CD4-positive, alpha-beta T cell (primary cell): ENCODE measurements around the gene FAM229B. TPM values are rescaled to one million over a fixed set of nuclear protein-coding genes. Genes with fewer than 3 reads are reported as not detected.
"Not testable (repeated sequence)": the region's sequence is repeated elsewhere in the genome, so short reads cannot be mapped to it uniquely, and the experiment has no call there.

Source experiments
- ATAC-seq: fragments of 200-7000 bp; cut with Tn5 transposase; one replicate; pipeline ENCODE4 v1.10.0; 2022; ENCODE audit warnings: mild to moderate bottlenecking; ENCODE audit not compliant: poor library complexity
- CTCF ChIA-PET: fragments of 350-600 bp; sonication (Branson Sonifier 250); formaldehyde crosslinking; loops from one replicate; lab custom pipeline; 2021; ENCODE audit warnings: antibody characterized with exemption, inconsistent platforms; lab: Charles Lee
- POLR2A ChIA-PET: fragments of 350-600 bp; sonication (Branson Sonifier 250); formaldehyde crosslinking; loops from one replicate; lab custom pipeline; 2021; ENCODE audit warnings: antibody characterized with exemption, inconsistent platforms; lab: Charles Lee
- DNase-seq, 14 experiments: peaks; one replicate each; pipeline ENCODE4 v3.0.0-alpha.2; 2013 to 2020; ENCODE audit warnings: mixed read lengths in 2 of 14
- H3K27ac ChIP-seq, 2 donors: one replicate each; pipeline versions ENCODE4 v1.5.1 to v1.7.0; 2013; ENCODE audit warnings: low read length in 2 of 2, low read depth in 1 of 2, mild to moderate bottlenecking in 1 of 2
- H3K27me3 ChIP-seq, 2 experiments: 1 replicate in 1 of 2; 2 replicates in 1 of 2; pipeline versions ENCODE4 v1.6.1 to v1.7.0; 2013; ENCODE audit warnings: low read length in 2 of 2, control low read depth in 1 of 2, mild to moderate bottlenecking in 1 of 2, moderate library complexity in 1 of 2; ENCODE audit not compliant: insufficient read depth in 2 of 2, control insufficient read depth in 1 of 2
- H3K36me3 ChIP-seq: one replicate; pipeline ENCODE4 v1.6.1; 2013; ENCODE audit warnings: low read length, control low read depth; ENCODE audit not compliant: insufficient read depth
- H3K4me1 ChIP-seq: one replicate; pipeline ENCODE4 v1.6.1; 2013; ENCODE audit warnings: low read length, control low read depth; ENCODE audit not compliant: insufficient read depth
- H3K4me3 ChIP-seq: one replicate; pipeline ENCODE4 v1.5.1; 2013; ENCODE audit warnings: mild to moderate bottlenecking, low read length, moderate library complexity
- H3K9me3 ChIP-seq, 2 experiments: 1 replicate in 1 of 2; 2 replicates in 1 of 2; pipeline versions ENCODE4 v1.6.1 to v1.7.0; 2013; ENCODE audit warnings: low read length in 2 of 2, mild to moderate bottlenecking in 2 of 2, control low read depth in 1 of 2, moderate library complexity in 1 of 2; ENCODE audit not compliant: control insufficient read depth in 1 of 2, insufficient read depth in 1 of 2
- H3K27ac Mint-ChIP-seq: one replicate; pipeline ENCODE4 v1.8.0; 2020; ENCODE audit warnings: mixed read lengths
- H3K27me3 Mint-ChIP-seq: one replicate; pipeline ENCODE4 v1.8.0; 2021; ENCODE audit warnings: mixed read lengths
- H3K36me3 Mint-ChIP-seq: one replicate; pipeline ENCODE4 v1.8.0; 2021; ENCODE audit warnings: low read depth, mixed read lengths
- H3K4me1 Mint-ChIP-seq: one replicate; pipeline ENCODE4 v1.8.0; 2021; ENCODE audit warnings: low read depth, mixed read lengths
- H3K4me3 Mint-ChIP-seq: one replicate; pipeline ENCODE4 v1.8.0; 2020; ENCODE audit warnings: mild to moderate bottlenecking, mixed read lengths
- H3K9me3 Mint-ChIP-seq: one replicate; pipeline ENCODE4 v1.8.0; 2020; ENCODE audit warnings: mixed read lengths
- intact Hi-C, 2 experiments: fragments of 100-400 bp; cut with DNase I in 1 of 2; cut with micrococcal nuclease in 1 of 2; formaldehyde crosslinking; loops; one replicate each; pipeline versions ENCODE4 v1.15.1 to v1.9.0; 2023 to 2025; cut with DNase I, micrococcal nuclease
- total RNA-seq, 174 experiments: library from RNA in 2 of 174; stranded (reverse) in 2 of 174; gene quantifications; one replicate each; pipeline ENCODE4 v1.2.3 and lab custom pipeline; 2021 to 2026
- TF ChIP-seq, protein P1 (sequence below): fragments of 200-600 bp; IDR thresholded peaks from one replicate; pipeline ENCODE4 v1.8.0; 2022; ENCODE audit warnings: antibody characterized with exemption, mild to moderate bottlenecking

Gene FAM229B
- total RNA-seq, 2 experiments from 2014 or later: 3.6 to 4.4 TPM

DNA sequence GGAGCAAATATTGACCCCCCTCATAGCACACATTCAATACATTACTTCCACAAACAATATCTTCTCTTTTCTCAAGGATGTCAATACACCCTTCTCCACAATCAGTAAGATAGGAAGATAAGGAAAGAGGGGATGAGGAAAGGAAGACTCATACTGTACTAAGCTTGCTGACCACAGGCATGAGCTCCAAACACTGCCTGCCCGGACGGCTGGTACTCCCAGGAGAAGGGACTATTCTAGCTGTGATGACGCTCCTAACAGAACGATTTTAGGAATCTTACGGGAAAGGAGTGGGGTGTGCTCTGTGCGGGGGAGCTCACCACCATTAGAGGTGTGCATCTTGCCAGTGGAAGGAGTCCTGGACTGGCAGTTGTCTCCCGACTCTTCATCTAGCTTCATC is 37.4 kb upstream of the FAM229B start:
- ChIA-PET POLR2A (no interaction called here), CTCF (interaction anchor here (1.2 kb wide), 1 partner anchor 340 kb away, joined by 3 read pairs; no protein-coding TSS in a partner anchor)
- H3K9me3 Mint-ChIP-seq: no peaks in the 10 kb centered on the region
- TF ChIP-seq, protein P1, sequence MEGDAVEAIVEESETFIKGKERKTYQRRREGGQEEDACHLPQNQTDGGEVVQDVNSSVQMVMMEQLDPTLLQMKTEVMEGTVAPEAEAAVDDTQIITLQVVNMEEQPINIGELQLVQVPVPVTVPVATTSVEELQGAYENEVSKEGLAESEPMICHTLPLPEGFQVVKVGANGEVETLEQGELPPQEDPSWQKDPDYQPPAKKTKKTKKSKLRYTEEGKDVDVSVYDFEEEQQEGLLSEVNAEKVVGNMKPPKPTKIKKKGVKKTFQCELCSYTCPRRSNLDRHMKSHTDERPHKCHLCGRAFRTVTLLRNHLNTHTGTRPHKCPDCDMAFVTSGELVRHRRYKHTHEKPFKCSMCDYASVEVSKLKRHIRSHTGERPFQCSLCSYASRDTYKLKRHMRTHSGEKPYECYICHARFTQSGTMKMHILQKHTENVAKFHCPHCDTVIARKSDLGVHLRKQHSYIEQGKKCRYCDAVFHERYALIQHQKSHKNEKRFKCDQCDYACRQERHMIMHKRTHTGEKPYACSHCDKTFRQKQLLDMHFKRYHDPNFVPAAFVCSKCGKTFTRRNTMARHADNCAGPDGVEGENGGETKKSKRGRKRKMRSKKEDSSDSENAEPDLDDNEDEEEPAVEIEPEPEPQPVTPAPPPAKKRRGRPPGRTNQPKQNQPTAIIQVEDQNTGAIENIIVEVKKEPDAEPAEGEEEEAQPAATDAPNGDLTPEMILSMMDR: no peak
- no peak overlapping the region for H3K4me3 Mint-ChIP-seq
- H3K27me3 Mint-ChIP-seq: peaks cover 3% of the 10 kb centered on the region
- H3K4me1 Mint-ChIP-seq: no peaks in the 10 kb centered on the region
- Histone ChIP-seq H3K9me3 (no peaks in the 10 kb centered on the region), H3K27me3 (no peaks in the 10 kb centered on the region), H3K27ac (no peak overlapping the region), H3K4me1 (no peaks in the 10 kb centered on the region), H3K36me3 (no peaks in the 10 kb centered on the region), H3K4me3 (no peak overlapping the region)
- ATAC-seq (no peak), DNase-seq (no peak)
- intact Hi-C loops: loop anchor here (10.0 kb wide), 4 partner anchors 55 to 1045 kb away; partner anchors contain the start of gene REV3L (in 1 of the 2)
- no peak overlapping the region for H3K27ac Mint-ChIP-seq
- no peaks in the 10 kb centered on the region for H3K36me3 Mint-ChIP-seq

- Histone ChIP-seq H3K27me3 (no peaks in the 10 kb centered on the region), H3K4me1 (no peaks in the 10 kb centered on the region), H3K9me3 (no peaks in the 10 kb centered on the region), H3K27ac (no peak overlapping the region), H3K4me3 (no peak overlapping the region), H3K36me3 (no peaks in the 10 kb centered on the region)
- peaks cover 5% of the 10 kb centered on the region for H3K27me3 Mint-ChIP-seq
- no peak for DNase-seq
- intact Hi-C loops: no loop called here
- no peak overlapping the region for H3K27ac Mint-ChIP-seq
- H3K4me1 Mint-ChIP-seq: no peaks in the 10 kb centered on the region
- TF ChIP-seq, protein P1: no peak
- no peak overlapping the region for H3K4me3 Mint-ChIP-seq
- no peak for ATAC-seq
- POLR2A ChIA-PET: no interaction called here
- no peaks in the 10 kb centered on the region for H3K9me3 Mint-ChIP-seq
- no peaks in the 10 kb centered on the region for H3K36me3 Mint-ChIP-seq
- CTCF ChIA-PET: interaction anchor here (1.1 to 1.2 kb wide), 2 partner anchors 14 to 340 kb away, joined by 3 read pairs; no protein-coding TSS in a partner anchor
Observed at GRCh38 chr6:112050429-112050828, 37.0 kb upstream of the FAM229B start.

GRCh38 chr6:112051251-112051740 is 36.1 kb upstream of the FAM229B start:
- H3K27me3 ChIP-seq, H3K36me3 ChIP-seq, H3K27ac ChIP-seq, intact Hi-C loops, DNase-seq, H3K27ac Mint-ChIP-seq, H3K36me3 Mint-ChIP-seq, H3K4me3 Mint-ChIP-seq, H3K27me3 Mint-ChIP-seq, ATAC-seq, H3K4me1 Mint-ChIP-seq, H3K4me1 ChIP-seq, POLR2A ChIA-PET, H3K4me3 ChIP-seq, H3K9me3 Mint-ChIP-seq, H3K9me3 ChIP-seq: not testable (repeated sequence)
- CTCF ChIA-PET: interaction anchor here (1.1 to 1.2 kb wide), 2 partner anchors 13 to 341 kb away, joined by 3 read pairs; no protein-coding TSS in a partner anchor

DNA sequence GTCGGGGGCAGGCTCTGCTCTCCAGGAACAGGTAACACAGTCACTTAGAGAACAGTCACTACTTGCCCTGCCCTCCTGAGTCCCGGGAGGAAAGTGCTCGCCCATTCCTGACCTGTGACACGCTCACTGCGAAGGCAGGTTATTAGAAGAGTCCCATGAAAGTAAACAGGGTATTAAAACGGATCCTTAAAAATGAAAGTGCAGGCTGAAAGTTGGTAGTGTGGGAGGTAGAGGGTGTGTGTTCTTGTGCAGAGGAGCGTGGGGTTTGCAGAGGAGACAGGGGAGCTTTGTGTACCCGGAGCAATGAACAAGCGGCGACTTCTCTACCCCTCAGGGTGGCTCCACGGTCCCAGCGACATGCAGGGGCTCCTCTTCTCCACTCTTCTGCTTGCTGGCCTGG is 33.4 kb upstream of the FAM229B start, which contains the start of gene CCN6:
Gene CCN6 (plus strand): TSS at position 104 of the 400 bp plus-strand sequence. CDS start 254 bp downstream, at position 358.
- TF ChIP-seq, protein P1: no peak
- H3K4me1 ChIP-seq: no peaks in the 10 kb centered on the region
- no peaks in the 10 kb centered on the region for H3K36me3 Mint-ChIP-seq
- no peaks in the 10 kb centered on the region for H3K9me3 ChIP-seq
- DNase-seq: no peak
- H3K4me3 Mint-ChIP-seq: no peak within 1 kb of the TSS
- no peaks in the 10 kb centered on the region for H3K27me3 ChIP-seq
- H3K36me3 ChIP-seq: no peaks in the 10 kb centered on the region
- ChIA-PET POLR2A (no interaction called here), CTCF (no interaction called here)
- intact Hi-C loops: no loop called here
- H3K27ac ChIP-seq: no peak within 1 kb of the TSS
- H3K4me1 Mint-ChIP-seq: no peaks in the 10 kb centered on the region
- ATAC-seq: no peak
- H3K9me3 Mint-ChIP-seq: no peaks in the 10 kb centered on the region
- no peak within 1 kb of the TSS for H3K4me3 ChIP-seq
- H3K27ac Mint-ChIP-seq: no peak within 1 kb of the TSS
- peaks cover 5% of the 10 kb centered on the region for H3K27me3 Mint-ChIP-seq
